Brain microvascular endothelial cell (primary cell): ENCODE results near the gene KRTAP19-2.
A peak's percentile ranks its signal among the peaks of the same experiment; 100 is the strongest.
"Not testable (repeated sequence)": the region's sequence is repeated elsewhere in the genome, so short reads cannot be mapped to it uniquely, and the experiment has no call there.

ENCODE experiments used
- DNase-seq: peaks from one replicate; pipeline ENCODE4 v3.0.0-alpha.2; 2020
- H3K27ac ChIP-seq: fragments of 250-450 bp; sonication (Bioruptor Pico); 2 replicates; pipeline ENCODE4 v1.5.1; 2020; ENCODE audit warnings: mild to moderate bottlenecking, moderate library complexity
- H3K27me3 ChIP-seq: fragments of 250-450 bp; sonication (Bioruptor Pico); replicated peaks from 2 replicates; pipeline ENCODE4 v1.5.1; 2020; ENCODE audit warnings: mild to moderate bottlenecking
- H3K36me3 ChIP-seq: fragments of 250-450 bp; sonication (Bioruptor Pico); replicated peaks from 2 replicates; pipeline ENCODE4 v1.5.1; 2020; ENCODE audit warnings: mild to moderate bottlenecking
- H3K4me3 ChIP-seq: 2 replicates; pipeline ENCODE4 v1.5.1; 2011; ENCODE audit warnings: low read depth, mild to moderate bottlenecking, control low read depth, low read length, moderate library complexity
- in situ Hi-C: cut with HindIII; loops from 2 replicates; pipeline ENCODE4 v1.10.0; 2017; ENCODE audit warnings: low sequenced_read_pairs, low pct_ligation_motif_present
- TF ChIP-seq, protein P1 (sequence below): IDR thresholded peaks from 2 replicates; pipeline ENCODE4 v1.5.1; 2011; ENCODE audit warnings: low read depth, mild to moderate bottlenecking, moderate library complexity, low read length, control low read depth, inconsistent platforms; ENCODE audit errors: missing control alignments

The KRTAP19-2 gene

DNA sequence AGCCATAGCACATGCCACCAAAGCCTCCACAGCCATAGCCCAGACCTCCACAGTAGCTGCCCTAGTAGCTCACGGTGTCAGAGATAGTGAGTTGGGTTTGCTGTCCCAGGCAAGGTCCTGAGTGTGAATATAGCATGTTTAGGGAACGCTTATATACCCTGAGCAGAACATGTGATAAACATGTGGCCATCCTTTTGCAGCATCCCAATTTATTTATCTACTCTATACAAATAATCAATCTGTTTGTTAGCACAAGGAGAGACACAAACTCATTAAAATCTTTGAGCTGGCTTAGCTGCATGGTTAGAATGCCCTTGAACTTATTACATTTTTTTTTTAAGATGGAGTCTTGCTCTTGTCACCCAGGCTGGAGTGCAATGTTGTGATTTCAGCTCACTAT lies at the start of gene KRTAP19-2:
Gene KRTAP19-2 (minus strand): TSS at position 101 of the 400 bp plus-strand sequence. CDS start 88 bp downstream, at position 13.
- Histone ChIP-seq H3K27ac (no peak within 1 kb of the TSS), H3K36me3 (no peaks in the 10 kb centered on the region), H3K4me3 (no peak within 1 kb of the TSS), H3K27me3 (no peaks in the 10 kb centered on the region)
- TF ChIP-seq, protein P1, sequence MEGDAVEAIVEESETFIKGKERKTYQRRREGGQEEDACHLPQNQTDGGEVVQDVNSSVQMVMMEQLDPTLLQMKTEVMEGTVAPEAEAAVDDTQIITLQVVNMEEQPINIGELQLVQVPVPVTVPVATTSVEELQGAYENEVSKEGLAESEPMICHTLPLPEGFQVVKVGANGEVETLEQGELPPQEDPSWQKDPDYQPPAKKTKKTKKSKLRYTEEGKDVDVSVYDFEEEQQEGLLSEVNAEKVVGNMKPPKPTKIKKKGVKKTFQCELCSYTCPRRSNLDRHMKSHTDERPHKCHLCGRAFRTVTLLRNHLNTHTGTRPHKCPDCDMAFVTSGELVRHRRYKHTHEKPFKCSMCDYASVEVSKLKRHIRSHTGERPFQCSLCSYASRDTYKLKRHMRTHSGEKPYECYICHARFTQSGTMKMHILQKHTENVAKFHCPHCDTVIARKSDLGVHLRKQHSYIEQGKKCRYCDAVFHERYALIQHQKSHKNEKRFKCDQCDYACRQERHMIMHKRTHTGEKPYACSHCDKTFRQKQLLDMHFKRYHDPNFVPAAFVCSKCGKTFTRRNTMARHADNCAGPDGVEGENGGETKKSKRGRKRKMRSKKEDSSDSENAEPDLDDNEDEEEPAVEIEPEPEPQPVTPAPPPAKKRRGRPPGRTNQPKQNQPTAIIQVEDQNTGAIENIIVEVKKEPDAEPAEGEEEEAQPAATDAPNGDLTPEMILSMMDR: no peak
- no peak for DNase-seq
- in situ Hi-C loops: no loop called here

DNA sequence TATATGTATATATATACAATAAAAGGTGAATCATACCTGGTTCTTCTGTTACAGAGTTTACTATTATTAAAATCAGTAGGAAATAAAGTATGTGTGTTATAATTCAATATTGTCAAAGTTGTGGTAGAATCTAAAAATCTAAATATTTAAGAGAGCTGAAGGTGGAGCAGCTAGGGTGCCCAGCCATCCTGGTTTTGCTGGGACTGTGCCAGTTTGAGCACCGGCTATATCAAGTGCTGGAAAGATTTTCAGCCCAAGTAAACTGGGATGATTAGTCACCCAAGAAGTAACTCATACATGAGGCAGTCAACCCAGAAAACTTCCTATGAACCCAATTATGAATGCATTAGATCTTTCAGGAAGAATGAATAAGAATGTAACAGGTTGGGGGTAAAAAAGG lies 31.6 kb upstream of the KRTAP19-2 start:
- H3K27me3 ChIP-seq: no peaks in the 10 kb centered on the region
- no peak for DNase-seq
- H3K36me3 ChIP-seq: no peaks in the 10 kb centered on the region
- H3K4me3 ChIP-seq: no peak overlapping the region
- in situ Hi-C loops: no loop called here
- TF ChIP-seq, protein P1: no peak
- H3K27ac ChIP-seq: no peak overlapping the region

GRCh38 chr21:30515681-30516080 lies 28.4 kb upstream of the KRTAP19-2 start:
- H3K27me3 ChIP-seq: no peaks in the 10 kb centered on the region
- TF ChIP-seq, protein P1: no peak
- no peak for DNase-seq
- no peak overlapping the region for H3K4me3 ChIP-seq
- no peak overlapping the region for H3K27ac ChIP-seq
- H3K36me3 ChIP-seq: no peaks in the 10 kb centered on the region
- in situ Hi-C loops: no loop called here

GRCh38 chr21:30505621-30506205 lies 18.5 kb upstream of the KRTAP19-2 start:
- H3K27ac ChIP-seq, H3K36me3 ChIP-seq, in situ Hi-C loops, H3K27me3 ChIP-seq, DNase-seq, H3K4me3 ChIP-seq: not testable (repeated sequence)
- TF ChIP-seq, protein P1: peak; percentile 11

GRCh38 chr21:30502041-30502440 lies 14.8 kb upstream of the KRTAP19-2 start, which contains the start of gene KRTAP19-5:
TSS of gene KRTAP19-5 (minus strand) at chr21:30502141. CDS start at chr21:30502090, 51 bp downstream.
- Histone ChIP-seq H3K4me3 (no peak within 1 kb of the TSS), H3K27ac (no peak within 1 kb of the TSS), H3K36me3 (no peaks in the 10 kb centered on the region), H3K27me3 (no peaks in the 10 kb centered on the region)
- TF ChIP-seq, protein P1: no peak
- DNase-seq: no peak
- in situ Hi-C loops: no loop called here

GRCh38 chr21:30497065-30497464 lies 9.8 kb upstream of the KRTAP19-2 start, which contains the start of gene KRTAP19-4:
TSS of gene KRTAP19-4 (minus strand) at chr21:30497165. CDS start at chr21:30497110, 55 bp downstream.
- in situ Hi-C loops: no loop called here
- TF ChIP-seq, protein P1: no peak
- H3K36me3 ChIP-seq: no peaks in the 10 kb centered on the region

More at GRCh38 chr21:30497065-30497464, 9.8 kb upstream of the KRTAP19-2 start, which contains the start of gene KRTAP19-4:
- Histone ChIP-seq H3K4me3 (no peak within 1 kb of the TSS), H3K27me3 (no peaks in the 10 kb centered on the region), H3K27ac (no peak within 1 kb of the TSS)
- no peak for DNase-seq
